Bone marrow (tissue), 2 donors: ENCODE data around the gene S100A10.

ENCODE experiments used
- DNase-seq, 2 donors: peaks; one replicate each; lab custom pipeline; 2025; lab: John Stamatoyannopoulos, UW

S100A10 gene

DNA sequence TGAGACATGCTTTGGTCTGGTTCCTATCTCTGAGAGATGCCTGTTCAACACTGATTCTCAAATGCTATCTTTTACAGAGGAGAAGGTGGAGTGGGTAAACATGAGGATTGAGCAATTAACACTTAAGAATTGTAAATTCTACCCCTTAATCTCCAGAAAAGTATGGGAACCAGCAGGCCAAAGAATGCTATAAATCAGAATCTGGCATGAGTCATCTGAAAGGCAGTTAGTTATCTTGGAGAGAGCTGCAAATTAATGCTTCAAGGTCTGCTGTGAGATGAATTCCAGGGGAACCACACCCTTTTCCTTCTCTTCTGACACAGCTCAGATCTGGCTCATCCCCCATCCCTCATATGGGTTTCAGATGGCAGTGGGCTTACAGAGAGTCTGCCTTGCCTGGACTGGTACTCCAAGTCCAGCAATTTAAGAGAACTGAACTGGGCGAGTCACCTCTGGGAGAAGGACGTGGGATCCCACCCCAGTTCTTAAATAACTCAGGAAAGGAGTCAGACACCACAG, 5.2 kb downstream of the S100A10 start:
- DNase-seq: no peak

DNA sequence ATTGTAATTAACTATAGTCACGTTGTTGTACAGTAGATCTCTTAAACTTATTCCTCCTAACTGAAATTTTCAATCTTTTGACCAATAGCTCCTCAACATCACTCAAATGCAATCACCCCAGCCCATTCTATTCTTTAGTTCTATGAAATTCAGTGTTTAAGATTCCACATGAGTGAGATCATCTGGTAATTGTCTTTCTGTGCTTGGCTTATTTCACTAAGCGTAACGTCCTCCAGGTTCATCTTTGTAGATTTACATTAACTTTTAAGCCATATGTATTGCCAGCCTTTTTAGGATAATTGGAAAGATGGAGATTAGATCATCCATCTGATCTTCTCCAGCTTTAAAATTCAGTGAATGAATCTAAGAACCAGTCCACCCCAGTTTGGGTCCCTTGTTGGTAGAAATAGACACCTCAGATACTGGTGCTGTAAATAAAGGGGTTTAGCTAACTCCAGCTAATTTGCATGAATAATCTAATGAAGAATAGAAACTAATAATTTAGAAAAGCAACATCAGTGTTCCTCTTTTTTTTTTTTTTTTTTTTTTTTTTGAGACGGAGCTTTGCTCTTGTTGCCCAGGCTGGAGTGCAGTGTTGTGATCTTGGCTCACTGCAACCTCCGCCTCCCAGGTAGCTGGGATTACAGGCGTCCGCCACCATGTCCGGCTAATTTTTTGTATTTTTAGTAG, 7.0 kb downstream of the S100A10 start:
- DNase-seq: no peak

DNA sequence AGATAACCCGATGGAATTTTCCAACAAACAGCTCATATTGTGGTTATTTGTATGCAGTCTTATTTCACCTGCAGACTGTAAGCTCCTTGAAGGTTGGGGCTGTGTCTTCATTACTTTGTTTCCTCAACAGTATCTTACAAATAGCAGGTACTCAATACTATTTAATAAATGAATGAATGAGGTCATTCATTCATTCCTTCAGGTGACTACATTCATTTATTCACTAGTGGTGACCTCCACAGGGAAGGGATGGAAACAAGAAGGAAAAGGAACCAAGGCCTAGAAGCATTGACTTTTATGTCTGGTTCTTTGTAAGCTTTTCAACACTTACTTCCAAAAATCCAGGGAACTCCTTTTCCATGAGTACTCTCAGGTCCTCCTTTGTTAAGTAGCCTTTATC, 7.9 kb downstream of the S100A10 start:
- no peak for DNase-seq

DNA sequence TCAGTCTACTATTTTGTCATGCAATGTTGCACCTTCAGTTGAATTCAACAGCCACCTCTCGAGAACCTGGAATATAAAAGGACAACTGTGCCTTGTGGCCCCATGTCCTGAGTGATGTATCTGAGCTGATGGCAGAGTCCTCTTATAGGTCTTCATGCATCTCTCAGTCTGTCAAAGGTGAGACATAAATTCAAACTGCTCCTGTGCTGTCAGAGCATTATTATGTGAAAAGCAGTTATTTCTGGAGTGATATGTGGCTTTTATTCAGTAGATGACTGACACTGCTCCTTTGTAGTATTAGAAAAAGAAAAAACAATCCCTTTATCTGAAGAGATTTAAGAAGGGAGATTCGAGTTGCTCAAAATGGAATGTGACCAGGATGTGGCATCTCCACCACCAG, 8.4 kb downstream of the S100A10 start:
- DNase-seq: no peak

DNA sequence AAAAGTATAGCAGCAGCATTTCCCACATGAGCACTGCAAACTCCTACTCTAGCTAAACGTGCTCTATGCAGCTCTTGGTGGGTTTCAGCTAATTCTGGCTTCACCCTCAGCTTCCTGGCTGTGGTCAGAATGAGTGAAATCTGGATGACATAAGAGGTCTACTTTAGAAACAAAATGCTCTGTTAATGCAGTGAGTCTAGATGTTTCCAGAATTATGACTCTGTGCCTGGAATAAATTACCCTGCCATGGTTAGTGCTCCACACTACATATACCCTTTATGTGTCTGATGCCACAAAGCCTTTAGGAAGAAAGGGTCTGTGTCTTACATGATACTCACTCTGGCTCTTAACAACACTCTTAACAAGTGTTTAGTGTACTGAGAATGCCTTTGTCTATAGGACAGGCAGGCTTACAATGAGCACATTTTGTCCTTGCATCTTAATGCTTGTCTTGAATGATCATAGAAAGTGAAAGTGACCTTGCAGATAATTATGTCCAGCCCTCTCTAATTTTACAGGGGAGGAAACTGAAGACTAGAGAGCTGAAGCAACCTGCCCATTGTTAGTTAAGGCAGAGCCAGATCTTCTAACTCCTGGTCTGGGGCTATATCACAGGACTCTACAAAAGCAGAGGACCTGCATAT, 9.2 kb downstream of the S100A10 start:
- DNase-seq: no peak

DNA sequence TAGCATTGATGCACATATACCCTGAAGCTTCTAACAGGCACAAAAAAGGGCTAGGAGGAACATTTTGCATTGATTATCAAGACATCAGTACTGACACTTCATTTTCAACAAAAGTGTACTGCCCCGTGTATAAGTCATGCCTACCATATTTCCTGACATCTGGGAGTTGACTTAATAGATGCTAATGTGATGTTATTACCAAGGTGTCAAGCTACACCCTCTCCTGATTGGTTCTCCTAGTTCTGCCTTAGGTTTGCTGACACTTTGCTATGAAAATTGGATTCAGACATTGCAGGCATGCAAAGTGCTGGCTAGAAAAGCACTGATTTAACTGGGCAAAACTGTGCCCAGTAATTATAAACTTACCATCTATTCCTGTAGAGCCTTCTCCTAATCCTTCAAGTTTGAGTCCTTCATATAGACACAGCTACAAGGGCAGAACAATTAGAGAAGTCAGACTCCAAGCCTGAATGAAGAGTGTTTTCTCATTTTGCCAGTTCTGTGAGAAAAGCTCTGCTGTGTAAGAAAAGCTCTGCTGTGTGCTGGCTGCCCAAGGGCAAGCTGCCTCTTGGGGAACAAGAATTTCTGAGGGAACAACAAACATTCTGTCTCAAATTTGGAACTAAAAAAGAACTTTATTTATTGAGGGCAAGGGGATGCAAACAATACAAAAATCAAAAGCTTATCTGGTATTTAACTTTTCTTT, 11.2 kb downstream of the S100A10 start:
- no peak for DNase-seq

DNA sequence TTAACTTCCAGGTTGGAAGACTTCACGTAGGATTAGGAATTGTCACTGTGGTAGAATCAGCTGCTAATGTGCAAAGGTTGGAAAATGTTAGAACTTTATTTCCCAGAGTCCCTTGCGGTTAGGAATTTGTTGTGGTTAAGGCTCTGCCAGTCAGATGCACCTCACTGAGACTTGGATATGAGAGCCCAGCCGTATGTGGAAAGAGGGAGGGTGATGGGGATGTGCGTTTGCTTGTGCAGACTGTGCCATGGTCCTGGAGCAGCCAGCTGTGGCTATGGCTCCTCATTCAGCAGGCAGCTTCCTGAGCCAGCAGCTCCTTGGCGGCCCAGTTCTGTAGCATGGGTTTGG, 12.5 kb downstream of the S100A10 start:
- no peak for DNase-seq

DNA sequence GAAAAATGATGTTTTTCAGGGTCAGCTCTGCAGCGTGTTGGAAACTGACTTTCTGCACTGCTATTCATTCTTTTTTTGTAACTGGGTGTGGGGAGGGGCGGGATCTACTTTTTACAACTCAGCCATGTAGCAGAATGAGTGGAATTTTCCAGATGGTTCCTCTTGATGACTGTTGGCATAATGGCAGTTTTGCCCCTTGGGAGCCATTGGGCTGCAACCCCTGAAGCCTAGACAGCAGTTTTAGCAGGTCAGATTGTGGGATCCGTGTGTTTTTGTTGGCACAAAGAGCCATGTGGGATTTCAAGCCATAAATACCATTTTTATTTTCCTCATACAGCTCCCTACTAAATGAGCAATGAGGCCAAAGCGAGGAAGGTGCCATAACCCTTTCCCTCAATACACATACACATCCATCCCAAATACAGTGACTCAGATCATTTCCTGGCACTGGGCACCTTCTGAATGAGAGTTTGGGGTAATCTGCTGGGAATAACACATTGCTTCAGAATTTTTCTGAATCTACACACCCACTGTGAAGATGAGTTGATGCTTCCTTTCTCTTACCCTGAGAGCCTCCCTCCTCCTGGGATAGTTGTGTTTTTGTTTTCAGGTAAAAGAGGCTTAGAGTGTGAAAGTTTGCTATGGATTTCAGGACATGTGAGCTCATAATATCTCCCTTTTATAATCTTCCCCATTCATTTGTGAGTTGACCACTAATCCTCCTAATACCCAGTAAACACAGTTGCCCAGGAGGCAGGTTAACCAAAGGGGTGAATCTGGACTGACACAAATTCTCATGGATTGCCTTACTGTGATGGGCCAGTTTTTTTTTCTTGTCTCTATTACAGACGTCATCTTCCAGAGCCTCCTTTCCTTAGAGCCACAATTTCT, 13.1 kb downstream of the S100A10 start:
- no peak for DNase-seq

DNA sequence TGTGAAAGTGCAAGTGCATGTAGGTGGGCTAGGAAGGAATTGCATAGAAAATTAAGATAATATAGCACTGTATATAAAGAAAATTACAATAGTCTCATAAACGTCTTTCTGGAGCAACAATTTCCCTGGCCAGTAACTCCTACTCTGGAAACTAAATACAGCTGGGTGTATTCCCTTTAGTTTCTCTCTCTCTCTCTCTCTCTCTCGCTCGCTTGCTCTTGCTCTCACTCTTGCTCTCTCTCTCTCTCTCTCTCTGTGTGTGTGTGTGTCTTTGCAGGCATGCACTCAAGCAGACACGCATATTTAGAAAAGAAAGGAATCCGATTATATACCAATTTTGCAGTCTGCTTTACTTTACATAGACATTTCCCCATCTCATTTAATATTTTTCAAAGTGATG, 14.7 kb downstream of the S100A10 start:
- no peak for DNase-seq

DNA sequence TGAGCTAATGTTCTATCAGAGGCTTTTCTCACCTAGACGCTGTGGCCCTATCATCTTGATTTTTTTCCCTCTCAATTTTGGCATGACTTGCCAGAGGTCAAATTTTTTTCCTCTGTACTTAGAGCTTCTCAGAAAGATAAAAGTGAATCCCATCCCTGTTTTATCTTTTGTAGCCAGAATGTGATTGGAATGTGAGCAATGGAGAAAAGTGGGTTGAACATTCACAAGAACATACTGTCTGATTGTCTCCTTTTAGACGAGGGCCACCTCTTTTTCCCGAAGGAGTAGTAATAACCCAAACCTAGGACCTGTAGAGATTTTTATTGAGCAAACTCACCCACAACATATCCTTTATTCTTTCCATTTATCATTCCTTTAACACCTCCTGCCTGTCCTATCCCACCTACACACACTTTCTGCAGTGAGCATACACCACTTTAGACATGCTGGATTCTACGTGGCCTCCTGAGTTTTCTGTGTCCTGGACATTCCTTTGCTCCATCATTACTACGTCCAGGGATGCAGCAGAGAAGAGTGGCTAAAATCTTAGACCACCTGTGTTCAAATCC, 15.9 kb downstream of the S100A10 start:
- DNase-seq: no peak

DNA sequence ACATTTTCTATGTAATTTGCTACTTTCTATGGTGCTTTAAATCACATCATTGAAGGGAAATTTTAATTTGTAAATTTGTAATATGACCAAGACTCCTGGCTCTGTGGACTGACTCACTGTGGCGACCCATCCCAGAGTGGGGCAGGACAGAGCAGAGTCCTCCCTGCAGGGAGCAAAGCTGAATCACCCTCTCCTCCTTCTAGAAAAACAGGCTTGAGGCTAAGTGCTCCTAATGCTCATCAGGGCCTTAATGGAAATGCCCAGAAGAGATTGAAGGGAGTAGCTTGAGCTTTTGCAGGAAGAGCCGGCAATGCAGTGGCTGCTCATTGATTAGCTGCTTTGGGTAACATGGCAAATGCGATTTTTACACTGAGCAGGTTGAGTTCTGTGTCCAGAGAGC, 16.8 kb downstream of the S100A10 start:
- no peak for DNase-seq

DNA sequence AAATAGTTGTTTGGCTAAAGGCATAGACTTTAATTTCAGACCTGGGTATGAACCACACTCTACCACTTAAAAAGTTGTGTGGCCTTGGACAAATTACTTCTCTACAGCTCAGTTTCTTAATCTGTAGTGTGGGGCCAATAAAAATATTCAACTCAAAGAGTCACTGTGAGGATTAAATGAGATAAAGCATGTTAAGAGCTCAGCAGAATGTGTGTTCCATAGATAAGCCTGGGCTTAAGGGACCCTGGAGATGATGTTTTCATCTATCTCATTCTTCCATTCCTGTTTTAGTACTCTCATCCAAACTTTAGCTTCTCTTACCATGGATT, 17.7 kb downstream of the S100A10 start:
- DNase-seq: no peak

DNA sequence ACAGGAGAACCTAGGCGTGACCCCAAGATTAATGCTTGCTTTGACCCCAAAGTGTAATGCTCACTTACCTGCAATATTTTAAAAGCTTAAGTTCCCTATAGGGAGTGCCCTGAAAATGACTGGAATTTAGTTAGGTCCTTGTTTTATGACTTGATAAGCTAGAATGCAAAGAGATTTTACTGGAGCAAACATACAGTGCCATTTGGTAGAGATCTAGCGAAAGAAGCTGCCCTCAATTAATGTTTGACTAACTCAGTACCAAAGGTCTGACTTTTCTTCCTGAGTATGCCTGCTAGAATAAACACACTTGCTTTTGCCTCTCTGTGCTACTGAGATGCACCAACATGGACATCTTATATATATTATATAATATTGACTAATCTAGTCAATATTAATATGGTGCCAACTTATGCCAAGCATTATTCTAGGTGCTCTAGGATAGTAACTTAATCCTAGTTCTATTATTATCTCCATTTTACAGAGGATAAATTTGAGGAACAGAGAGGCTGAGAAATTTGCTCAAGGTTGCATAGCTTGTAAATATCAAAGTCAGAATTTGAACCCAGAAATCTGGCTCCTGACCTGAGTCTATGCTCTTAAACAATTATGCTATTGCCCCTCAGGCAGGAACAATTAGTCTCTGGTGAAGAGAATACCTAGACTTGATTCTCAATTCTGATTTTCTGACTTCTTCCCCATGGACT, 18.2 kb downstream of the S100A10 start:
- DNase-seq: no peak

DNA sequence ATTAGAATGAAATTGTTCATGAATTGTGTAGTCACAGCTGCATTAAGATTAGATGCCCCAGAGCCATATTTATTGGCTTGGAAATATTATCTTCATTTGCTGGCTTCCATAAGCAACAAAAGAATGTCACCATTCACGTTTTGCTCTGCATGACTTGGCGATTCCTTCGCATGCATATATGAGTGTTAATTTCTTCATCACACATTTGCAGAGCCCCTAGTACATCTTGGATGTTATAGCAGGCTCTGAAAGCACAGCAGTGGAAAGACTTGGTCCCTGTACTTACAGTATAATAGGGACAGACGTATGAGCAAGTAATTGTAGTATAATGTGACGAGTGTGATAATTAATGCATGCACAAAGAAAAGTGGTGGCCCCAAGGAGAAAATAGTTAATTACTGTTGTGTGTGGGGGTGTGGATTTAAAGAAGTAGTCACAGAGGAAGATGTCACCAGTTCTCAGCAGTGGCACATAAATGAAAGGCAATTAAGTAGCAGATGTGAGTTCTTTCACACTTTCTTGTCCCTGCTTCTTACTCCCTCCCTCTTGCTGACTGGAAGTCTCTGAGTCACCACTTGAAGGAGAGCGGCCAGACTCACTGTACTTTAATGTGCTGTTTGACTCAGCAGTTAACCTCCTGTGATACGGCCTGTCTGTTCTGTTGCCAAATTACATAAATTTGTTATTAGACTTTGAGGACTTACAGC, 21.0 kb downstream of the S100A10 start:
- DNase-seq: peak in 1 of 2 donors; percentile 37

DNA sequence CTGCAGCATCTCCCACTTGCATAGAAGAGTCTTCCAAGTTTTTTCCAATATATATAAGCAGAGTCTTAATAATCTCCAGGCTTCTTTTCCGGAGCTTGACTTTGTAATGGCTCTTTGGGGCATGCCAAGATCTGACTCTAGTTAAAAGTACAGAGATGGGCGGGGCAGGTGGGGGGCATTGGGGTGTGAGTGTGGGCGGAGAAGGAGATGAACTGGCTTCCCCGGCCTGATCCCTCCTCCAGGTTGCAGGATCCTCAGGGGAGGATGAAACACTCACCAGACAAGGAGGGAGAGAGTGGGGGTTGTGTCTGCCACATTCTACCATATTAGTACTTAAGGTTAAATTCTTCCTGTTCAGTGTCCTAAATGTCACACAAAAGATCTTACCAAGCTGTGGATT, 23.0 kb downstream of the S100A10 start:
- DNase-seq: no peak

DNA sequence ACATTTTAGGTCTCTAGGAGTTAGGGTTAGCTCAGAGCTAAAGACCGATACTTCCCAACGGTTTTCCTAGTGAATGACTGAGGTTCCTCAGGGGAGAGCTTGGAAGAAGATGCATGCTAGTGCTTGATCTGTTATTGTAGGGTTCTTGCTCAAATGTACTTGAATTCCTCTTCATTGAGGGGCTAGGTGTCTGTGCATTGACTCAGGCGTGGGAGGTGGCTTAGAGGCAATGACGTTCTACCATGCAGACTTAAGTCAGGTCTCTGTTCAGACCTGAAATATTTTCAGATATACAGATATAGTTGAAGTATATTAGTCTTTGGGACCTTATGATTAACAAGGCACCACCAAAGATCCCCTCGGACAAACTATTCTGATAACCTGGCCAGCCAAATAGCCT, 23.5 kb downstream of the S100A10 start:
- DNase-seq: no peak

DNA sequence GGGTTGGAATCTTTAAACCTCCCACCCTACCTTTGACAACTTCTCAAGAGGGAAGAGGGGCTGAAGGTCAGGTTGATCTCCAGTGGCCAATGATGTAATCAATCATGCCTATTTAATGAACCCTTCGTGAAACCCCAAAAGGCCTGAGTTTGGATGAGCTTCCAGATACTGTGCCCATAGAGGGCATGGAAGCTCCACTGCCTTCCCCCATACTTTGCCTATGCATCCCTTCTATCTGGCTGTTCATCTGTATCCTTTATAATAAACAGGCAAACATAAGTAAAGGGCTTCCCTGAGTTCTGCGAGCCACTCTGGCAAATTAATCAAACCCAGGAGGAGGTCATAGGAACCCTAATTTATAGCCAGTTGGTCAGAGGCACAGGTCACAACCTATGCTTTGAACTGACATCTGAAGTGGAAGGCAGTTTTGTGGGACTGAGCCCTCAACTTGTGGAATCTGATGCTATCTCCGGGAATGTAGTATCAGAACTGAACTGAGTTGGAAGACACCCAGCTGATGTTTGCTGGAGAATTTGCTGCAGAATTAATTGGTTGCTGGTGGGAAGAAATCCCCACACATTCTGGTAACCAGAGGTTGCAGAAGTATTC, 24.8 kb downstream of the S100A10 start:
- DNase-seq: no peak

DNA sequence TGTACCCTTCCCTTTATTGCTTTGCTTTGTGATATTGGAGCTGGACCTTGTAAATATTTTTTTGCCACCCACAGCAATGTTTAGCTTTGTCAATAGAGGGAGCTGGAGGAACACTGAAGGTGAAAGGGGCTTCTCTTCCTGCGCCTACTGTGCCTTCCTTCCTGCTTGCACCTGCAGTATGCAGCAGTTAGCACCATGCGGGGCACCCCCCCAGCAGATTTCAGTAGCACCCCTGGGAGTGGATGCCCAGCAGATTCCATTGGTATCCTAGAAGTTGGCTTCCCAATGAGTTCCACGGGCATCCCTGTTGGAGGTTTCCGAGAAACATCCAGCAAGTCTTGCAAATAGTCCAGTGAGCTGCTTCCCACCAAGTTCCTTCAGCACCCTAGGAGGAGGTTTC, 25.6 kb downstream of the S100A10 start:
- DNase-seq: no peak

DNA sequence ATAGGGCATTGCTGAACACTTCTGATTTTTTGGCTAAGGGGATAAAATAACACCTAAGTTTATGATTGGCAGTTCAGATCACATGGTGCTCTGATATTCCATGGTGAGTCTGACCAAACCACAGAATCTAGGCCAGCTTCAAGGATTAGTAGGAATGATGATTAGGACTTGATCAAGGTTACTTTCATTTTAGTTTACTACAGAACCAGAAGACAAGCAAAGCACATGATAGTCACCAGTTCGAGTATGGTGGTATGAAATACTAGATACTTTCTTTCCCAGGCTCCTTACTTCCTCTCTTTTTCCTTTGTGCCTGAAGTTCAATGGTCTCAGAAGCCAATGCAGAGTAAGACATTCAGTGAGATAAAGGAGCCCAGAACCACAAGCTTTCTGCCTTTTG, 26.6 kb downstream of the S100A10 start:
- DNase-seq: no peak

DNA sequence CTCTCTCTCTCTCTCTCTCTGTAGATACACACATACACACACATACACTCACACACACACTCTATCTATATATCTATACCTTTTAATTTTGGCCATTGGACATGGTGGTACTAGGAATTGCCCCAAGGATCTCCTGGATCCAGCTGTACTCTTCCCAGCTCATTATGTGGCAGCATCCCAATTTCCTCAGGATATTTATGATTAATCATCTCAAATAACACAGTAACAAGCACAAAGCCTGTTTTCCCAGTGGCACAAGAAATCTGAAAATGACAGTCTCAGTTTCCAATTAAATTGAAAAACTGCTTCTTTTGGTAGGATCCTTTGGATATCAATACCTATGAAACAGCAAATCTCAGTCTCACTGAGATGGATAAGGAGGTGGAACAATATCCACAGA, 27.6 kb downstream of the S100A10 start:
- DNase-seq: no peak
